GM21390 (cell line): ENCODE data around the gene SSB.
"Not testable (repeated sequence)": the region's sequence is repeated elsewhere in the genome, so short reads cannot be mapped to it uniquely, and the experiment has no call there.

Experiments
- ATAC-seq: cut with Tn5 transposase; IDR thresholded peaks from one replicate; pipeline ENCODE4 v1.9.1; 2021; ENCODE audit not compliant: unreplicated experiment

SSB gene

GRCh38 chr2:169828141-169828811 lies 29.6 kb downstream of the SSB start:
- ATAC-seq: no peak

- ATAC-seq: no peak
Observed at GRCh38 chr2:169834401-169834800, 35.7 kb downstream of the SSB start.

- ATAC-seq: no peak
Observed at GRCh38 chr2:169838743-169839489, 40.2 kb downstream of the SSB start.

- no peak for ATAC-seq
Observed at GRCh38 chr2:169839954-169840746, 41.5 kb downstream of the SSB start.

- no peak for ATAC-seq
Observed at GRCh38 chr2:169840747-169841142, 42.1 kb downstream of the SSB start.

- not testable (repeated sequence) for ATAC-seq
Observed at GRCh38 chr2:169841625-169842024, 43.0 kb downstream of the SSB start.

- ATAC-seq: no peak
Observed at GRCh38 chr2:169845016-169845415, 46.3 kb downstream of the SSB start.

- ATAC-seq: not testable (repeated sequence)
Observed at GRCh38 chr2:169848959-169849693, 50.5 kb downstream of the SSB start.

GRCh38 chr2:169849710-169850109 lies 51.0 kb downstream of the SSB start:
- ATAC-seq: no peak

- no peak for ATAC-seq
Observed at GRCh38 chr2:169853041-169853668, 54.5 kb downstream of the SSB start.

- ATAC-seq: not testable (repeated sequence)
Observed at GRCh38 chr2:169855281-169856258, 56.9 kb downstream of the SSB start.

GRCh38 chr2:169859423-169859822 lies 60.8 kb downstream of the SSB start:
- no peak for ATAC-seq

- no peak for ATAC-seq
Observed at GRCh38 chr2:169860149-169860548, 61.5 kb downstream of the SSB start.
